Upper lobe of right lung (tissue), 1 donor: ENCODE measurements around the gene ALDH1A3. TPM values are rescaled to one million over a fixed set of nuclear protein-coding genes. Genes with fewer than 3 reads are reported as not detected.
A peak's percentile ranks its signal among the peaks of the same experiment; 100 is the strongest.

Experiments
- ATAC-seq: fragments of 200-7000 bp; cut with Tn5 transposase; one replicate; pipeline ENCODE4 v1.9.1; 2020; ENCODE audit warnings: mild to moderate bottlenecking, moderate library complexity
- DNase-seq: peaks from one replicate; pipeline ENCODE4 v3.0.0-alpha.2; 2020
- H3K27ac ChIP-seq: fragments of 200-600 bp; one replicate; pipeline ENCODE4 v1.8.0; 2022
- H3K27me3 ChIP-seq: fragments of 200-600 bp; one replicate; pipeline ENCODE4 v1.8.0; 2022; ENCODE audit warnings: mild to moderate bottlenecking
- H3K36me3 ChIP-seq: fragments of 200-600 bp; one replicate; pipeline ENCODE4 v1.8.0; 2022
- H3K4me1 ChIP-seq: fragments of 200-600 bp; one replicate; pipeline ENCODE4 v1.8.0; 2022
- H3K4me3 ChIP-seq: fragments of 200-600 bp; one replicate; pipeline ENCODE4 v1.8.0; 2022; ENCODE audit warnings: mild to moderate bottlenecking
- H3K9me3 ChIP-seq: fragments of 200-600 bp; one replicate; pipeline ENCODE4 v1.8.0; 2022
- intact Hi-C: fragments of 100-400 bp; cut with DNase I; formaldehyde crosslinking; loops from one replicate; pipeline ENCODE4 v1.11.0; 2022
- total RNA-seq: library from RNA; stranded (reverse); fragmentation: NEBNext Ultra II Directional; extraction: Animal tissue kit (Norgen Biotek cat#: 25700); gene quantifications from one replicate; pipeline ENCODE4 v1.2.1, GENCODE V29; 2021
- TF ChIP-seq, protein P1 (sequence below): fragments of 200-600 bp; IDR thresholded peaks from one replicate; pipeline ENCODE4 v1.8.0; 2022; ENCODE audit warnings: antibody characterized with exemption
- donor health status: DM: no; HTN: yes; CAD: no; lungs with severe emphysema.

Gene ALDH1A3
- total RNA-seq, 1 donor from 2014 or later = 9.9 TPM

DNA sequence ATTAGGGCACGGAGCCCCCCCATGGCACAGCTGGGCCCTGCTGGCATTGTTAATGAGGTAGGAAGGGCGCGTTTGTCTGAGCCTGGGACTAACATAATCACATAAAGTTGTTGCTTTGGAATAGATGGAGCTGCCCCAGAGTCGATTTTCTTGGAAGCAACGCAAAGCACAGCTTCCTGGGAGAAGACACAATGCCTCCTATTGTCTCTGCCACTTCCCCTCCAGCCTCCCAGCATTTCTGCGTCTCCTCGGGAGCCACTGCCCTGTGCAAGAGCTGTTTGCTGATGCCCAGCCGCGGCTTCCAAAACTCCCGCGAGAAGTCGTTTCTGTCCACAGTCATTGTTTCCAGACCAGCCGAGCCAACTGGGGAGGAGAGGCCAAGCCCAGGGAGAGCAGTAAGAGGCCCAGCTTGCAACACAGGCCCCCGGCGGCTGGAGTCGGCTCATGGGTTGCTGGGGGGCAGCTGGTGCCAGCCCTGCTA, 18.1 kb upstream of the ALDH1A3 start:
- H3K4me1 ChIP-seq = no peaks in the 10 kb centered on the region
- ATAC-seq (no peak), DNase-seq (no peak)
- no peaks in the 10 kb centered on the region for H3K9me3 ChIP-seq
- intact Hi-C loops = no loop called here
- no peaks in the 10 kb centered on the region for H3K36me3 ChIP-seq
- H3K27me3 ChIP-seq = no peaks in the 10 kb centered on the region
- H3K27ac ChIP-seq = no peak overlapping the region
- no peak overlapping the region for H3K4me3 ChIP-seq
- TF ChIP-seq, protein P1, sequence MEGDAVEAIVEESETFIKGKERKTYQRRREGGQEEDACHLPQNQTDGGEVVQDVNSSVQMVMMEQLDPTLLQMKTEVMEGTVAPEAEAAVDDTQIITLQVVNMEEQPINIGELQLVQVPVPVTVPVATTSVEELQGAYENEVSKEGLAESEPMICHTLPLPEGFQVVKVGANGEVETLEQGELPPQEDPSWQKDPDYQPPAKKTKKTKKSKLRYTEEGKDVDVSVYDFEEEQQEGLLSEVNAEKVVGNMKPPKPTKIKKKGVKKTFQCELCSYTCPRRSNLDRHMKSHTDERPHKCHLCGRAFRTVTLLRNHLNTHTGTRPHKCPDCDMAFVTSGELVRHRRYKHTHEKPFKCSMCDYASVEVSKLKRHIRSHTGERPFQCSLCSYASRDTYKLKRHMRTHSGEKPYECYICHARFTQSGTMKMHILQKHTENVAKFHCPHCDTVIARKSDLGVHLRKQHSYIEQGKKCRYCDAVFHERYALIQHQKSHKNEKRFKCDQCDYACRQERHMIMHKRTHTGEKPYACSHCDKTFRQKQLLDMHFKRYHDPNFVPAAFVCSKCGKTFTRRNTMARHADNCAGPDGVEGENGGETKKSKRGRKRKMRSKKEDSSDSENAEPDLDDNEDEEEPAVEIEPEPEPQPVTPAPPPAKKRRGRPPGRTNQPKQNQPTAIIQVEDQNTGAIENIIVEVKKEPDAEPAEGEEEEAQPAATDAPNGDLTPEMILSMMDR = no peak

DNA sequence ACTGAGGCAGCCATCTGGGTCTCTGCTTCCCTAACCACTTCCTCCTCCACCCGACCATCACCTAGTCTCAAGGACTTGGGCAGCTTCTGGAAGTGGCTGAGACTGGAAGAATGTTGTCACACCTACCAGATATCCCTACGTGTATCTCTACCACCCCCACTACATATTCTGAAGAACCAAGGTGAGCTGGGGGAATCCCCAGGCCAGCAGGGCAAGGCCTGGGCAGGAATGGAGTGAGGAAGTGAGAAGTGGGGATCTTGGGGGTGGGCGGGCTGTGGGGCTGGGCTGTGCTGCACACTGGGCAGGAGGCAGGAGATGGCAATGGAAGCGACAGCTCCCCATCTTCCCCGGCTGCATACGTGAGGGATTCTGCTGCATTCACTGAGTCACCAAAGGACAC, 17.5 kb upstream of the ALDH1A3 start:
- no peaks in the 10 kb centered on the region for H3K9me3 ChIP-seq
- no peaks in the 10 kb centered on the region for H3K27me3 ChIP-seq
- H3K4me1 ChIP-seq = no peaks in the 10 kb centered on the region
- no peak overlapping the region for H3K4me3 ChIP-seq
- ATAC-seq = no peak
- intact Hi-C loops = no loop called here
- TF ChIP-seq, protein P1 = no peak
- H3K27ac ChIP-seq = no peak overlapping the region
- DNase-seq = no peak
- H3K36me3 ChIP-seq = no peaks in the 10 kb centered on the region

DNA sequence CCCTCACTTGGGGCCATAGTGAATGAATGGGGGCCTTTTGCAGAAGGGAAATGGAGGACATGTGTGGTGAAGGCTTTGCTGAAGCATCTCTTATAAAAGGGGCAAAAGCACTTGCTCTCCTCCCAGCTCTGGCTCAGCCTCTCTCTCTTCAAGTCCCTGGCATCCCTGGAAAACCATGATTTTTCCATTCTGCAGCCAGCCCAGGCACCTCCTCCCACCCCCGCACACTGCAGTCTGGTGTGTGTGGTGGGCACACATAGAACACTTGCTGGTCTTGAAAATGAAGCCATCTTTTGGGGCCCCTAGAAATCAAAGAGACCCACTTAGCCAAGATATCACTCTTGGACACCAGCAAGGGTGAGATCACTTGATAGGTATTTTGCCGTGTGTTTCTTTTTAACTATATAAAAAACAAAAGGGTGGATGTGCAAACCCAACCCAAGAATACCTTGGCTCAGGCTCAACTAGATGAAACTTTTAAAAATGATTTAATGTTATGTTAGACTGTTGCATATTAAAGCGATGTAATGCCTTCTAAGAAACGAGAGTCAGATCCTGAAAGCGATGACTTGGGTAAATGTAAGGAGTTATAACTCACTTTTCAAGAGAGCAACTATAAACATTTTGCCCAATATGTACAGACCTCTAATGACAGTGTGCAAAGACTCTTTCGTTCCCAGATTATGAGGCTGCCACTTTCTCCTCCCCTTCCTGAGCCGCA, 16.4 kb upstream of the ALDH1A3 start:
- ATAC-seq = no peak
- Histone ChIP-seq H3K36me3 (no peaks in the 10 kb centered on the region), H3K27me3 (no peaks in the 10 kb centered on the region), H3K4me1 (no peaks in the 10 kb centered on the region), H3K9me3 (no peaks in the 10 kb centered on the region), H3K27ac (no peak overlapping the region), H3K4me3 (no peak overlapping the region)
- no peak for DNase-seq
- TF ChIP-seq, protein P1 = no peak
- intact Hi-C loops = no loop called here

DNA sequence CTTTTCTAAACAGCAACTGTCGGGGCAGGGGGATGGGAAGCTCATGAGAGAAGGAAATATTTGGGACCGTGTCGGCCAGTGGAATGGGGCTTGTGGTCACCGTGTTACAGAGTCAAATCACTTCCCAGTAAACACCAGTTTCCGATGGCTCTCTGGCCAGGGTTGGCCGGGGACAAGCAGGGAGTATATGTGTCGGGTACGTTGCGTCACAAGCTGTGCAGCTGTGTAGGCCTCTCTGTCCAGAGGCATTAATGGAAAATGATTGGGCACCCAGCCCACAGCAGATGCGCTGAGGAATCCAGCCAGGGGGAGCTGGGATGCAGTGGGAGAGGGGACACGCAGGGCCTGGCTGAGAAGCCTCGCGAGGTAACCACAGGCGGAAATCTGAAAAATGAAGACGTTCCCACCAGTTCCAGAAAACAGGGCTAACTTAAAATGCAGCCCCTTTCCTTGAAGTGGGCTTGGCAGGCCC, 15.8 kb upstream of the ALDH1A3 start:
- intact Hi-C loops = no loop called here
- H3K27ac ChIP-seq = no peak overlapping the region

DNA sequence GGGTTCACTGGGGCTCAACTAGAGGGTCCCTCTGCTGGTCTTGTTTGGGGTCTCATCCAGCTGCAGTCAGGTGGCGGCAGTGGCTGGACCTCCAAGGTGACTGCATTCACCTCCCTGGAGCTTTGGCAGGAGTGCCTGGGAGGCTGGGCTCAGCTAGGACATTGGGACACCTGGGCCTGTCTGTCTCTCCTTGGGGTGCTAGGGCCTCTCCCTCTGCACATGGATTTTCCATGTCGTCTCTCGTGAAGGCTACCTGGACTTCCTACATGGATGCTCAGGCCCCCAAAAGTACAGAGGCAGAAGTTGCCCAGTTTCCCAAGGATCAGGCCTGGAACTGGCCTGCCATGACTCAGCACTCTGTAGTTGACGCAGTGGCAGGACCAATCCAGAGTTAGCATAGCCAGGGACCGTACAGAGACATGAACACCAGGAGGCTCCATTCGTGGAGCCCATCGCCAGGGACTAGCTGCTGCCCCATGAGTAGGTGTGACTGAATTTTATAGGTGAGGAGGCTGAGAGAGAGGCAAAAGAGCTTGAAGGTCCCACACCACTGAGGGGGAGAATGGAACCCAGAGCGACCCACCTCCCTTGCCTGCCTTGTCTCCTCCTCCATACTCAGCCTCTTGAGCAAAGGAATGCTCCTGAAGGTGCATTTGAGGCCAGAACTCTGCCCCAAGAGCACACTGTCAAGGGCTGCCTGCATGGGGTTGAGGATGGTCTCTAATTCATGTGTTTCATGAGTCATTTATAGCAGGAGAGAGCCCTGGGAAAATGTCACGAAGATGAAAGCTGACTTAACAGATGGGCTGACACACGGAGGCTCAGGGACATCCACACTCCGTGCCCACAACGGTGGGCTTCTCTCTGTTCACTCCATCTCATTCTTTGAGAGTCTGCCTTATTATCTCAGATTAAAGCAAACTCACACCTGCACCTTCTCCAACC, 13.0 kb upstream of the ALDH1A3 start:
- TF ChIP-seq, protein P1 = no peak
- no peak overlapping the region for H3K4me3 ChIP-seq
- ATAC-seq (no peak), DNase-seq (no peak)
- no peaks in the 10 kb centered on the region for H3K27me3 ChIP-seq
- intact Hi-C loops = no loop called here
- no peak overlapping the region for H3K27ac ChIP-seq
- no peaks in the 10 kb centered on the region for H3K9me3 ChIP-seq
- H3K4me1 ChIP-seq = no peaks in the 10 kb centered on the region
- no peaks in the 10 kb centered on the region for H3K36me3 ChIP-seq

More for the DNA sequence above, 15.8 kb upstream of the ALDH1A3 start:
- H3K9me3 ChIP-seq = no peaks in the 10 kb centered on the region
- H3K27me3 ChIP-seq = no peaks in the 10 kb centered on the region
- TF ChIP-seq, protein P1 = no peak
- no peaks in the 10 kb centered on the region for H3K36me3 ChIP-seq
- peak; percentile 35 for ATAC-seq
- no peak overlapping the region for H3K4me3 ChIP-seq
- H3K4me1 ChIP-seq = no peaks in the 10 kb centered on the region
- no peak for DNase-seq
